GM19324 (cell line): ENCODE measurements around the gene FGF10.

ENCODE experiments used
- ATAC-seq: cut with Tn5 transposase; IDR thresholded peaks from one replicate; pipeline ENCODE4 v1.9.1; 2021; ENCODE audit warnings: mild to moderate bottlenecking, moderate library complexity; ENCODE audit not compliant: unreplicated experiment, low FRiP score

The FGF10 gene

DNA sequence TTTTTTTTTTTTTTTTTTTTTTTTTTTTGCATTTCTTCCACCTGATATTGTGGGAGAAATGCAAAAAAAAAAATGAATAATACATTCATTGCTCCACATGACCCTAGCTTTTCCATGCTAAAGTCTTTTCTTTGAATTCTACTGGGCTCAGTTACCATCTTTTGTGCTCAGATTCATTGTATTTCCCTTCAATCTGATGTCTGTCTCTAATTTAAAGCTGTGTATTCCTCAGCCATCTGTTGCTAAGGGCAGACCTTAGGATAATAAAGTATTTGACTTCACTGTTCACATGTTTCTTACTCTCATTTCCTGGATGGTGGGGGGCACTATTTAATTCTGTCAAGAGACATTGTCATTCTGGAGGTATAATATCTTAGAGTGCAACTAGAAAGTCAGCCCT, 123.5 kb downstream of the FGF10 start:
- no peak for ATAC-seq

DNA sequence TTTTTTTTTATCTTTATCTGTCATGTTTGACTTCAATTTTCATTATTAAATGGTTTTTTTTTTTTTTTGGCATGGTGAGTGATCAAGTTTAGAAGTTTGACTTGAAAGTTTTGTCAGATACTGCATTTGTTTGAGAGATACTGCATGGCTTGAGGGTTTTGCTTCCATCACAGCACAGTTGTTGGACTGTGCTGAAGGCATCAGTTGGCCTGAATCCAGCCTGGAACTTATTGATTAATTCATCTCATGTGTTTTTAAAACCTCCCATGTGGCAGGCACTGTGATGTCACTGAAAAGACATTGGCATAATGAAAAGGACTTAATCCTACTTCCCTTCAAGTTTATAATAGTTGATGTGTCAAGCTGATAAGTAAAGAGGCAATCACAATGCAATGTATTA, 128.4 kb downstream of the FGF10 start:
- ATAC-seq: no peak

GRCh38 chr5:44257653-44258365, 131.4 kb downstream of the FGF10 start:
- ATAC-seq: no peak

- ATAC-seq: no peak
Measured at GRCh38 chr5:44257221-44257620, 132.0 kb downstream of the FGF10 start.
